ENCODE results near the gene PTGER1. TPM values are rescaled to one million over a fixed set of nuclear protein-coding genes. Genes with fewer than 3 reads are reported as not detected.
A peak's percentile ranks its signal among the peaks of the same experiment; 100 is the strongest.

PTGER1 gene
- total RNA-seq, 1 experiment from 2014 or later = 0.63 TPM

- Histone ChIP-seq H3K4me1 (ENCODE audit: insufficient read depth, low read length) (peaks cover 4% of the 10 kb centered on the region; the same call in 1 of the 2 replicates), H2AFZ (ENCODE audit: low read length) (no peak overlapping the region), H3K23me2 (ENCODE audit: insufficient read length, low read depth, low read length, poor library complexity, severe bottlenecking) (peaks cover 4% of the 10 kb centered on the region), H3K14ac (ENCODE audit: insufficient read depth, low read length) (no peak overlapping the region), H3K56ac (ENCODE audit: insufficient read length, low read depth, low read length) (no peak overlapping the region), H2AK5ac (ENCODE audit: insufficient read length, low read length) (no peak overlapping the region), H3K9me3 (ENCODE audit: control insufficient read depth, low read depth, low read length) (no peaks in the 10 kb centered on the region), H3K27ac (ENCODE audit: insufficient read length, low read depth, low read length) (no peak overlapping the region), H2BK20ac (ENCODE audit: low read depth, low read length, poor library complexity, severe bottlenecking) (no peak overlapping the region), H2BK5ac (ENCODE audit: insufficient read length, low read length) (no peak overlapping the region), H4K8ac (replicated peaks; ENCODE audit: insufficient read length, low read depth, low read length) (no peak overlapping the region), H2BK12ac (ENCODE audit: insufficient read length, low read depth, low read length) (no peak overlapping the region), H3K4ac (ENCODE audit: low read depth, low read length) (no peak overlapping the region), H3K79me2 (ENCODE audit: insufficient read depth, low read length) (peaks cover 2% of the 10 kb centered on the region; the same call in 1 of the 2 replicates), H3K27me3 (ENCODE audit: insufficient read depth, low read length) (no peaks in the 10 kb centered on the region), H3K9ac (ENCODE audit: extremely low read depth, insufficient read length, low read length) (no peak overlapping the region), H3K23ac (ENCODE audit: insufficient read length, low read depth, low read length) (no peak overlapping the region), H3K18ac (ENCODE audit: insufficient read length, low read depth, low read length) (no peak overlapping the region), H2BK120ac (ENCODE audit: low read depth, low read length, poor library complexity, severe bottlenecking) (no peak overlapping the region), H3K79me1 (ENCODE audit: insufficient read depth, low read depth, low read length, poor library complexity, severe bottlenecking) (peaks cover 3% of the 10 kb centered on the region), H3K4me2 (ENCODE audit: insufficient read depth, insufficient read length, low read length) (no peak overlapping the region), H2BK15ac (ENCODE audit: low read depth, low read length) (no peak overlapping the region), H4K20me1 (ENCODE audit: control insufficient read depth, insufficient read depth, insufficient read length) (no peaks in the 10 kb centered on the region), H3T11ph (ENCODE audit: low read length) (no peak overlapping the region), H4K5ac (ENCODE audit: insufficient read length, low read depth, low read length) (no peak overlapping the region), H4K91ac (ENCODE audit: insufficient read length, low read depth, low read length) (no peak overlapping the region)
- no peak overlapping the region for H3K4me3 Mint-ChIP-seq
- peaks cover 24 to 55% (median 43%) of the 10 kb centered on the region in 3 experiments for H3K36me3 Mint-ChIP-seq (ENCODE audit: insufficient read depth in 1 of 3, low read depth in 3 of 3)
- no peak for TF ChIP-seq CTCF (conservative IDR thresholded peaks at IDR 0.05)
- DNase-seq = no peak
- H3K9me3 Mint-ChIP-seq = no peaks in the 10 kb centered on the region
- no CpG with 5 or more reads among the region's 5 CpGs for WGBS (ENCODE audit: extremely low coverage, insufficient read length, low lambda C conversion rate)
- H3K27ac Mint-ChIP-seq = peak overlapping the region in 2 of 3 experiments; percentile 65 to 92; a peak in 3 of 7 replicates
- no peaks in the 10 kb centered on the region; the same call in none of the 2 replicates for H3K27me3 Mint-ChIP-seq (ENCODE audit: low read depth)
- peaks cover 22% of the 10 kb centered on the region in 2 experiments for H3K4me1 Mint-ChIP-seq
These were observed 17.7 kb upstream of the PTGER1 start for GRCh38 chr19:14492756-14493337.
